GM04504 (cell line): ENCODE measurements around the gene GAK.

Source experiments
- DNase-seq: peaks from one replicate; pipeline ENCODE4 v3.0.0-alpha.2; 2012; ENCODE audit warnings: low read depth

GAK gene

DNA sequence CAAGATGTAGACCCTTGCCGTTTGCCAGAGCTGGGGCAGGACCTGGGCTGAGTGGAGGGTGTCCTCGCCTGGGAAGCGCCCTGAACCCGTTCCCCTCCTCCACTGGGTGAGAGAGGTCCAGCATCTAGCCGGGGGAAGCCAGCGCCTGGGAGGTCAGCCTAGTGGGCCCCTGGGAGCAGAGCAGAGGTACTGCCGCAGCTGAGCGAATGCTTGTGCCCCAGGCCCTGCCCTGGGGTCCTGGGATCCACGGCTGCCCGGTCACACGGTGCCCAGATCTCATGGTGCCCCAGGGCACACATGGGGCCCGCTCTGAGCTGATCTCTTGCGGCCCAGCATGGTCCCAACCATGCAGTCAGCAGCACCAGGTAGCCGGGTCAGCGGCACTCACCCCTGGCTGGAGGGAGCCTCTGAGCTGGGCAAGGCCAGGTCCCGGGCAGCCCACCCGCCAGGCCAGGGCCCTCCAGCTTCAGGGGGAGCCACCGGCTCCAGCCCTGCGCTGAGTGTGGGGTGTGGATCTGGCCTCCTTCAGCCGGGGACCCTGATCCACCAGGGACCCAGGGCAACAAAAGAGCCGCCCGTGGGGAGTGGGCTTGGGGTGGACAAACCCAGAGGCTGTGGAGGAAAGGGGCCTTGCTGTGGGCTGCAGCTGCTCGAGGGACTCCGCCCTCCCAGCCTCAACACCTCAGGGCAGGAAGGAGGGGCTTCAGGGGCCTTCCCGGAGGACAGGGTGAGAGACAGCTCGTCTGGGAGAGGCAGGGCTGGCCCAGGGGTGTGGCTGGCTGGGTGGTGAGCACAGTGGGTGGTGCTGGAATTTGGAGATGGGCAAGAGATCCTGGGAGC is 102.1 kb downstream of the GAK start:
- DNase-seq: no peak

DNA sequence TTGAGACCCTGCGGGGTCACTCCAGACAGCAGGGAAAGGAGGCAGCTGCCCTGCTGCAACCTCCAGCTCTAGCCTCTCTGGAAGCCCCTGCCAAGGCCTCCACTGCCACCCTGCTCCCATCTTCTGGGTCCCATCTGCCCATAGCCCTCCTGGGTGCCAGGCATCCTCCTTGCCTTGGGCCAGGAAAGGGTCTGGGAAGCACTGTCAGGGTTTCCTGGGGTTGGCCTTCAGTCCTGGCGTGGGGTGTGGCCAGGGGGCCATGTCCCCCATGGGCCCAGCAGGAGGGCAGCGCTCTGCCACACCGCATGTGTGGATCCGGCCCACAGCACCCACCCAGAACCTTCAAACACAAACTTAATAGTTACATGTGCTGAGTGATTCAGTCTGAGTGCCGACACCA is 102.8 kb downstream of the GAK start:
- DNase-seq: no peak

DNA sequence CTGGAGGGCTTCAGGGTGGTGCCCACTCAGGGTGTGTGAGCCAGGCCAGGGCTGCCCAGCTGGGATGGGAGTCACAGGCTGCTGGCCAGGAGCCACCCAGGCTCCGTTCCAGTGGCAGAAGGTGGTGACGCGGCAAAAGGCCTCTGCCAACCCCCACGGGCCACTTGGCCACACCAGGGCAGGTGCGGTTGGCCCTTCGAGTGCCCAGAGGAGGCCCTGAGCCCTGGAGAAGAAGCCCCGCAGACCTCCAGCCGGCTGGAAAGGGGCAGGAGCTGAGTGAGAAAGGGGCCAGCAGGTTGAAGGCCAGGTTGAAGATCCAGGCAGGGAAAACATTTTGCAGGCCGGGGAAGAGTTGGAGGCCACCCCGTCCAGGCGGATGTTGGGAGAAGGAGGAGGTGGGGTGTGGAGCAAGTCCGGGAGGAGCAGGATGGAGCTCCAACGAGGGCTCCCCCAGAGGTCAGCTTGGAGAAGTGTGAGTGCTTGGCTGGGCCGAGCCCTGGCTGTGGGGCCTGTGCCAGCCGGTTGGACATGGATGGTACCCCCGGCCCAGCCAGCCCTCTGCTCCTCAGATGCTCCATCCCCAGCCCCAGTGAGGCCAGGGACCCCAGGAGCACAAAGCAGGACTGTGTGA is 103.4 kb downstream of the GAK start:
- no peak for DNase-seq

DNA sequence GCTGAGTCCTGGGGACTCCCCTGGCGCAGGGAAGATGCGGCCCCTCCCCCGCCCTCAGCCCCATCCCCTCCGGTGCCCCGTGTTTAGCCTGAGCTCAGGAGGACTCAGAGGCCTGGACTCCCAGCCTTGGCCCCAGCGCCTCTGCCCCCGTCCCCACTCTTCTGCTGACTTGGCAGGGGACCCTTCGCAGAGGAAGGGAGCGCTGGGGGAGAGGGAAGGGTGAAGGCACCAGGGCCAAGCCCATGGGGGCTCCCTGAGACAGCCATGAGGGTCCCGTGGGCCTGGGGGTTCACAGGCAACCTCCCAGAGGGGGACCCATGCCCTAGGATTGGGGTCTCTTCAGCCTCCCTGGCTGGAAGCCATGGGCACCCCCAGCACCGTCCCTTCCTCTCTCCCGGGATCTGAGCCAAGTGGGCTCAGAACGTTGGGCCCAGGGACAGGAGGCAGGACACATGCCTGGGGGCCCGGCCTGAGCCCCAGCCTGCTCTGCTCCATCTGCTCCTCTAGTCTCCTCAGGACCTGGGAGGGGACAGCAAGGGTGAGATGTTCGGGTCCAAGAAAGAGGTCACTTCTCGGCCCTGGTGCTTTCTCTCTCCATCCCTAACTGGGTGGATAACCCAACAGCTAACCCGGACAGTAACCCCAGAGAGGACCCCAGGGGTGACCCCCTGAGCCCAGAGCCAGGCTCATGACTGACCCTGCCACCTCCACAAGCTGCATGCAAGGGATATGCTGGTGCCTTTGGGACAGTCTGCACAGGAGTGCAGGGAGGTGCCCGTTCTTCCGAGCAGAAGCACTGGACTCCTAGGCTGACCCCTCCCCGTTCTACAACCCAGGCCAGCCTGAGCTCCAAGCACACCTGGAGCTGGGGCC is 104.7 kb downstream of the GAK start:
- no peak for DNase-seq

DNA sequence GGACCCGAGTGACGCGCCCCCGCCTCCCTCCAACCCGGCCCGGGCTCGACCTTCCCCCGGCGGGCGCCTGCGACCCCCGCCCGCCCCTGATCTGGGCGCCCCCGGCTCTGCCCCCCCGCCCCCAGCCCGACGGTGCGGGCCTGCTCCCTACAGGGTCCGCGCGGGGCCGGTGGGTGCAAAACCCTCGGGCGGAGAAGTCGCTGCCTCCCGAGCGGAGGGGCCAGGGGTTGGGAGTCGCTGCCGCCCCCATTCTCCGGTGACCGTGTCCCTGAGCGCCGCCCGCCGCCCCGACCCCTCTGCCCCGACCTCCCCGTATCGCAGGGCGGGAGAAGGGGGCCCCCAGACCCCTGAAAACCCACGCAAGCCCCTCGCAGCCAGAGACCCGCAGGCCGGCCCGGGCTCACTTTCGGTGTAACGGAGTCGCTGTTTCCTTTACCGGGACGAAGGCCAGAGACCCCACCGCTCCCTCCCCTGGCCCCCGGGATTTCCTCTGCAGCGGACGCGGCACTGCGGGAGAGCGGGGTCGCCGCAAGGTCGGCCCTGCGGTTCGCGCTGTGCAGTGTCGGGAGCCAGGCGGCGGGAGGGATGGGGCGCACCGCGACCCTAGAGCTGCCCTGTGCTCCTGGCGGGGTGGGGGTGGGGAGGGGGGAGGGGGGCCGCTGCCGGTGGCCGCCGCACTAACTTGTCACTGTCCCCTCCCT is 105.5 kb downstream of the GAK start:
- no peak for DNase-seq

DNA sequence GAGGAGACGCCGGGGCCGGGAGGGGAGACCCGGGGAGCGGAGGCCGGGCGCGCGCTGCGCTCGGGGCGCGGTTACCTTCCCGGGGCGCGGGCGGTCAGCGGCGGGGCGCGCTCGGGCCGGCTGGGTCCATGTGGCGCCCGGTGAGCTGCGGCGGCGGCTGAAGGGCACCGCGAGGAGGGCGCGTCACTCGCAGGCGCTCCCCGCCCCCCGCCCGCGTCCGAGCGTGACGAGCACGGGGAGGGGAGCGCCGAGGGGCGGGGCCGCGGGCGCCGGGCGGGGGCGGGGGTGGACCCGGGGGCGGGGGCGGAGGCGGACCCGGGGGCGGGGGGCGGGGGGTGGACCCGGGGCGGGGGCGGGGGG is 106.2 kb downstream of the GAK start, which contains the start of gene CPLX1:
CPLX1 (minus strand) TSS at position 159 of the 360 bp plus-strand sequence. CDS start 1,607 bp downstream, outside the sequence.
- DNase-seq: no peak

DNA sequence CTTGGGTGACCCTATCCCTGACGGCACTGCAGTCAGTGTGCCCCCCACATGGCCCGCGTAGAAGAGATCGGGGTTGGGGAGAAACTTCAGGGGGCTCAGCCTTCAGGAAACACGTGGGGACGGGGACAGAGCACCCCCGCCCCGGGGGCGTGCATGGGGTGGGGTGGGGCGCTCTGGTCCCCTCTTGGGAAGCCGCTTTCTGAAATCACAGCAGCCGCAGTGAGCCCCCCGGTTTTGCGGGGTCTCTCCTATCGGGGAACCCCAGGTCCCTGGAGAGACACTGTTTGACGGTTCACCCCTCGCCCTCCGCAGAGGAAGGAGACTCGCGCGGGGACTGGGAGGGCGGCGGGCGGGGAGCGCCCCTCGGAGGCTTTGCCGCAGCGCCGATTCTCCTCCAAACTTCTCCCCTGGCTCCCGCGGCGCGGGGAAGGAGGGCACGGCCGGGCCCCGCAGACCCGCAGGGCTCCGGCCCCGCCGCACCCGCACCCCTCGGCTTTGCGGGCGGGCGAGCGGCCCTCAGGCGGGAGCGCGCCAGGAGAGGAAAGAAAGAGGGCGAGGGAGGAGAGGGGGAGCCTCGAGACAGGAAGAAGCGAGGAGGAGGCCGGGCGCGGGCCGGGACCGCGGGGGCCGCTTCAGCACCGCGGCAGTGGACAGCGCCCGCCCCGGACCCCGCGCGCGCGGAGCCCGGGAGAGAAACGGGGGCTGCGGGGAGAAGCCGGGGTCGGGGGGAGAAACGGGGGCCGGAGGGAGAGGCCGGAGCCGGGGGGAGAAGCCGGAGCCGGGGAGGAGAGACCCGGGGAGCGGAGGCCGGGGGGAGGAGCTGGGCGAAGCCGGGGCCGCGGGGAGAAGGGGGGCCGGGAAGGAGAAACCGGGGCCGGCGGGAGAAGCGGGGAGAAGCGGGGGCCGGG is 106.8 kb downstream of the GAK start:
- no peak for DNase-seq

DNA sequence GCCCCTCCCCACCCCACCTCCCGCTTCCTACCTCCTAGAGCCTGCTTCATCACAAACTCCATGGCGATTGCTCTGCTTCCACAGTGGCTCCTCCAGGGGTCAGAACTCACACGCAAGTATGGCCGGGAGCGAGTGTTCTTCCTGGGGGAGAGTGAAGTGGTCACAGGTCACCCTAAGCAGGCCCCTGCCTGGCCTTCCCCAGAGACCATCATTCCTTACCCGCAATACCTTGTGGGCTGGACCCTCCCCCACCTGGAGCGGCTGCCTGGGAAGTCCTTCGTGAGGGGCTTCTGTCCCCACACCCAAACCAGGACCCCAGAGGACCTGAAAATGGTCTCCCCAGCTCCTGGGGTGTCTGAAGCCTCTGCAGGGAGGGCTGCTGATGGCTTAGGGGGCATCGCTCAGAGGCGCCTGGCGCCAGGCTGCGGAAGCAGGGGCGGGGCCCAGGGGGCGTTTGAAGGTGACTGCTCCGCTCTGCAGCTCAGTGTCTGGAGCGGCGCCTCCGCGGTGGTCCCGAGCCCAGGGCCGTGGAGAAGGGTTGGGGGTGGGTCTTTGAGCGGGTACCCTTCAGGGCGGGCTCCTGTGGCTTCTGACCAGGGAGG is 107.6 kb downstream of the GAK start:
- DNase-seq: no peak

DNA sequence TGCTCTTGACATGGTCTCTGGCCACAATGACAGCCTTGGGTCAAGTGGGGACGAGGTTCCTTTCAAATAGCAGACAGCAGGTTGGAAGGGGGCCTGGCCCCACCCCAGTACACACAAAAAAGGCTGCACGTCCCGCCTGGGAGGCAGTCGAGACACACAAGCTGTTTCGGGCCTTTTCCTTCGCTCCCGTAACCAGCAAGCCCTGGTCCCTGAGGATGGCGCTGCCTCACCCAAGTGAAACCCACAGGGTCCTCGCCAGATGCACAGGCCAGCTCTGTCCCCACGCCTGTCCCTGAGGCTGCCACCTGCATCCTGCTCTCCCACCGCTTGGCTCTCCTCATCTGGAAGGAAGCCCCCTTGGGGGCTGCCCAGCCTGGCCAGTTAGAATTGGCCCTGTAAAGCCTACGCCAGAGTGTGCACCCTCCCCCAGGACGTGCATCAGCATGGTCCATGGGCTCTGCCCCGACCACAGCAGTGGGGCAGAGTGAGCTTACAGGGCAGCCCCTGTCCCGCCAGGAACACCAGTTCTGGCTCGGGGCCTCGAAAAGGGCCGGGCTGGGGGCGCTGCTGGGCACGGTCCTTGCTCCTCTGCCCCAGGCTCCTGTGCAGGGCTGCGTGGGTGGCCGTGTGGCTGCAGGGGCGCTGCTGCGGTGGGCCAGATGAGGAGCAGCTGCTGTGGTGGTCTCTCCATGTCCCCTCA is 108.2 kb downstream of the GAK start:
- DNase-seq: no peak

DNA sequence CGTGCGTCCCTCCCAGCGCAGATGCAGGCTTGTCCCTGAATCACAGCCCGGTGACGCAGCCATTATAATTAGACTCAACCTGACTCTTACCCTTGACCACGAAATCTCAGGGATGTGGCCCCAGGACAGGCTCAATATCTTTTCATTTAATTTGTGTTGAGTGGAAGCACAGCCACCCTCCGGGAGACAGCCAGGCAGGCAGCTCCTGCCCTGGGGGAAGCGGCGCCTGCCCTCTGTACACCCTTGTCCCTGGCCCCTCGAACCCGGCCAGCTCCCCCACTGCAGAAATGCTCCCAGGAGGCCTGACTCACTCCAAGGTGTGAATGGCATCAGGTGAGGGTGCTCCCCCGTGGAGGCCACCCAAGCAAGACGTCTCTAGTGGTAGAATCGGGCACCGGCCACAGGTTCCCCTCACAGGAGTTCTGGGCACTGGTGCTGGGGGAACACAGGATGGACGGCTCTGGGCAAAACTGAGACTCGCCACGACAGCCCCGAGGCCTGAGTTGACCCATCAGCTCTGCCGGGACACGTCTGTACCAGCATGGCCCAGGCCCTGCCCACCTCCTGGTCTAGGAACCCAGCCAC is 108.8 kb downstream of the GAK start:
- DNase-seq: no peak

DNA sequence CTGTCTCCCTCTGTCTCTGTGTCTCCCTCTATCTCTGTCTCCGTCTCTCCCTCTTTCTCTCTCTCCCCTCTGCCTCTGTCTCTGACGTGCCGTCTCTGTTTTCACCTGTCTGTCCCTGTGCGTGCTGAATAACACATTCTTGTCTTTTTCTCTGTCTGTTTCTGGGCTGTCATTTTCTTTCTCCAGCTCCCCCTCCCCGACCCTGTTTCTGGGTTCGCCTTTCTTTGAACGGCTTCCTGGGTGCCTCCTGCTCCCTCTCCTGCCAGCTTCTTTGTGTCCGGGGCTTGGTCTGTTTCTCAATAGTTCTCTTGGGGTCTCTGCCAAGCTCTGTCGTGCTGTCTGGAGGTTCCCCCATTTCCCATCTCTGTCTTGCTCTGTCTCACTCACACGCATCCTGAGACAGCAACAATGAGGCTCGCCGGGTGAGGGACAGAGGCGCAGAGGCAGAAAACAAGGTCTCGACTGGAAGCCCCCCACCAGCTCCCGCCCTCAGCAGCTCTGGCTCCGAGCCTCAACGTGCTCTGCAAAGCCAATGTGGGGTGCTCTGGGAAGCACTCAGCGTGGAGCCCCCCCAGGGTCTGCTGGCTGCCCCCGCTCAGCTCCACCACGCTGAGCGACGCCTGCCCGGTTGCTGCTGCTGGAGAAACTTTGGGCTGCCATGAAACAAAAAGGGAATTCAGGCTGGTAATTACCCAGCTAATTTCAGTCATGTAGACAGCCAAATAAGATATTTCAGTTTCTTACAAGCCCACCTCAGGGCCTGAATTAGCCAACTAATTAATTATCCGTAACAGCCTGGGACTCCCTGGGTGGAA is 109.5 kb downstream of the GAK start:
- DNase-seq: no peak

DNA sequence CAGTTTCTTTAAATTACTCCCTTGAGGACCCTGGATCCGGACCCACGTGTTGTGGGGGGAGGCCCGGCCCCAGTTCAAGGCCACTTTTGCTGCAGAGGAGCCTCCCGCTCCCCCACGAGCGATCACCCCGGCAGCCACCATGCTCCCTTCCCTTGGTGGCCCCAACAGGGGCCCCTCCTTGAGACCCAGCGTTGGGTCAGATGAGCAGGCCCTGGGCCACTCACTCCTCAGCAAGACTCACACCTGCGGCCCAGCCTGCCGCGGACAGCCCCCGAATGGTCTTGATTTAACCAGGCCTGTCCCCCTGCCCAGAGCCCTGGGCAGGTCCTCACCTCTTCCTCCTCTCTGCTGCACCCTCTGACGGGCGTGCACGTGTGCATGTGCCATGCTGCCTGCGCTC is 110.5 kb downstream of the GAK start:
- no peak for DNase-seq

DNA sequence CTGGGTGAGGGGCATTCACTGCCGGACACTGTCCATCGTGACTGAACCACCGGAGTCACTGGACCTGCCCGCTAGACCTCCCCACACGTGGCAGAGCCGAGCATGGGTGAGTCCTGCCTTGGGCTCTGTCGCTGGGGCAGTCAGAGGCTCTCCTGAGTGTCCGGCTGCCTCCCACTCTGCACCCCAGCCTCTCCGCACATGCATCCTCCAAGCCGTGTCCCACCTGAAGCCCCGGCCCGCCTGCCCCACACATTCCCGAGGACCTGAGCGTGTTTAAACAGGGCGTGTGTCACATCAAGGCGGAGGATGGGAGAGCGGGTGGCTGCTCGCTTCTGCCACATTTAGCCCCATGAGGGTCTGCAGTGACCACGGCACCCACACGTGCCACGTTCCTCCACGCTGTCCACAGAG is 110.9 kb downstream of the GAK start:
- DNase-seq: no peak

DNA sequence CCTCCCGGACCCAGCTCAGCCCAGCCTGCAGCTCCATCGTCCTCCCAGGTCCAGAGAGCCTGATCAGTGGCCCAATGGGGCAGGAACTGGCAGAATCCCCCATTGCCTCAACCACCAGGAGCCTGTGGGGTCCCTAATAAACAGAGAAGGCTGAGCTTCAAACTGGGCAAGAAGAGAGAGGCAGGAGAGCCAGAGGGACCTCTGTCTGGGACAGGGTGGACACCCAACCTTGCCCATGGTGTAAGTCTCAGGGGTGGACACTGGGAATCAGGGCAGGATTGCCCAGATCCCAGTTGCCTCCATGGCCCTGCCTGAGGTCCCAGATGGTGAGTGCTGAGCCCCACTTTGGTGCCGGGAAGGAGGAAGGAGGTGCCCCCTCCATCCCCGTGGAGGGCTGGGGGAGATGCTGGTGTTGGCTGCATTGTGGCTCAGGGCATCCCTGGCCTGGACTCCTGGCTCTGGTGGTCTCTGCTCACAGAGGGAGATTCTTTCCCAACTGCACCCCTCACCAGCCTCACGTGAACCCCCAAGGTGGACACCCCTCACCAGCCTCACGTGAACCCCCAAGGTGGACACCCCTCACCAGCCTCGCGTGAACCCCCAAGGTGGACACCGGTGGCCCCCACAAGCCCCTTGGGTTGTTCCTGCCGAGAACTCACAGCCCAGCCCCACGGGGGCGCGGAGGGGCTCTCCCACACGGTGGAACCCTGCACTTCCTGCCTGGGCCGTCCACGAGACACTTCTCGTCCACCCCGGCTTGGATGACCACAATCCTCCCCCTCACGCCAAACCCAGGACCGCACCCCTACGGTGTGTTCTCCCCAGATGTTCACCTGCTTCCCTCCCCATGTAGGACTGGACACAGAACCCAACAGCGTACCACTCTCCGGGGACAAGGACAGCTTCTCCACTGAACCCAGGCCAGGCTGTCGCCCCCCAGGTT is 111.6 kb downstream of the GAK start:
- no peak for DNase-seq

DNA sequence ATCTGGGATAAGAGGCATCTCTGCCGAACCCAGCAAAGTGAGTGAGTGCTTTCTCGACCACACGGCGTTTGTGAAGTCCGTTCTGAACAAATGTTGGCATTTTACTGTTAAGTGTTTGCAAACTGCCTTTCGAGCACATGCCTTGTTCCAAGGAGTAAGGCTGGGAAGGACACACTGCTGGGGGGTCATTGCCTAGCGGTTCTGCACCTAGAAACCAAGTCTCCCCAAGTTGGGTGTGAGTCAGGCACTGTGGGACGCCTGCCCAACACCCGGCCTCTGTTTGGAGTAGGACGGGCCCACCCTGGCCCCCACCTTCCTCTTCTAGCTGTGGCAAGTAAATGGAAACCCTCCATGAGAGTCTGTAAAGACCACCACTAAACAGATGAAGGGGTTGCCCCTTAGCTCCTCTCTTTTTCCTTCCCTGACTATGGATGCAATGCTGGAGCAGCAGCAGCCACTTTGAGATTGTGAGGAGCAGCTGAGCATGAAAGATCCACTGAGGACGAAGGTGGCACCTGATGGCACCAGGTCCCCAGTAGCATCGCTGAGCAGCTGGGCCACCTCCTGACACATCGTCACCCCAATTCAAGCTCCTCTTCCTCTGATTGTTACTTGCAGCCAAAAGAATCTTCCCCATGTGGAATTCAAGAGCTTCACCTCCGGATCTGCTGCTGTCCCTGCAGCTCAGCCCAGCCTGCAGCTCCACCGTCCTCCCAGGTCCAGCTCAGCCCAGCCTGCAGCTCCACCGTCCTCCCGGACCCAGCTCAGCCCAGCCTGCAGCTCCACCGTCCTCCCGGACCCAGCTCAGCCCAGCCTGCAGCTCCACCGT is 112.5 kb downstream of the GAK start:
- DNase-seq: no peak

DNA sequence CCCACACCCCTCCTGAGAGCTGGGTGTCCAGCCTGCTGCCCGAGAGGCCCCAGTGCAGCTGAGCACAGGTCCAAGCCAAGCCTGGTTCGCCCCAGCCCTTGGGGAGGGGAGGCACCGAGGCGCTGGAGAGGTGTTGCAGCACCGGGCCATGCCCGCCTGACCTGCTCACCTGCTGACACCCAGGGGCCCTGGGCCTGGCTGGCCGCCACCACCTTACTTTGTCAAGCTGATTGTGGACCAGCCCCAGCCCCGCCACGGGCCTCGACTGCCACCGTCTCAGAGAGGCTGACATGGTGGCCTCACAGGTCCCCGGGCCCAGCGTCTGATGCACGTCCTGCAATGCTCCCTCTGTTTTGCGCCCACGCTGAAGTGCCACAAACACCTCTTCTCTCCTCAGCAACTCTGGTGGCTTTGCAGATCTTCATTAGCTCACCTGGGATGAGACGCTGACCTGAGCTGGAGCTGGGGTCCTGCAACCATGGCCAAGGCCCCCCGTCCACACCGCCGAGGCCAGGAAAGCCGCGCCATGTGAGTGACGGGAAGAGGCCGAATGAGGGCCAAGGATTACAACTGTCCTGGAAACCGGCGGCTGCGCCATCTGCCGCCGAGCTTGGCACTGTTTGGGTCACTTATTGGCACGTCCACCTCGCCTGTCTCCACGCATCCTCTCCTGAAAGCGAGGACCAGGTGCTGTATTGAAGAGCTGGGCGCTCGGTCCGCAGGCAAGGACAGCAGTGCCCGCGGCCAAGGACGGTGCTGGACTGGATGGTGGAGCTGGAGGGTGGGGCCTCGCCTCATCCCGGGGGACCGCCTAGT is 113.8 kb downstream of the GAK start:
- DNase-seq: no peak
